Body of pancreas (tissue), 4 donors: ENCODE measurements around the gene NHERF2. TPM values are rescaled to one million over a fixed set of nuclear protein-coding genes. Genes with fewer than 3 reads are reported as not detected.

ENCODE experiments used
- ATAC-seq: fragments of 150-250 bp; one replicate; pipeline ENCODE4 v1.9.1; 2016
- DNase-seq, 4 donors: peaks; one replicate each; pipeline ENCODE4 v3.0.0-alpha.2; 2019
- H3K27ac ChIP-seq, 4 donors: fragments of 200-600 bp; sonication (generic); 1 replicate in 3 of 4; 2 replicates in 1 of 4; pipeline versions ENCODE4 v1.5.1 to v1.6.1; 2016 to 2019; ENCODE audit warnings: mild to moderate bottlenecking in 1 of 4, mixed read lengths in 1 of 4, moderate library complexity in 1 of 4
- H3K27me3 ChIP-seq, 2 donors: fragments of 200-600 bp; sonication (generic); one replicate each; pipeline ENCODE4 v1.6.0; 2016; ENCODE audit warnings: mild to moderate bottlenecking in 1 of 2
- H3K36me3 ChIP-seq, 2 donors: fragments of 200-600 bp; sonication (generic); replicated peaks in 1 of 2; 2 replicates each; pipeline ENCODE4 v1.5.1; 2016; ENCODE audit warnings: low read depth in 2 of 2; ENCODE audit not compliant: insufficient read depth in 1 of 2
- H3K4me1 ChIP-seq: fragments of 200-600 bp; sonication (generic); one replicate; pipeline ENCODE4 v1.6.0; 2016
- H3K4me3 ChIP-seq, 2 donors: fragments of 200-600 bp; sonication (generic); 1 replicate in 1 of 2; 2 replicates in 1 of 2; pipeline ENCODE4 v1.5.1; 2016 to 2019
- H3K9me3 ChIP-seq, 3 donors: fragments of 200-600 bp; sonication (generic); 1 replicate in 2 of 3; 2 replicates in 1 of 3; pipeline ENCODE4 v1.5.1; 2016
- POLR2A ChIP-seq, 3 donors: fragments of 450-650 bp; IDR thresholded peaks; one replicate each; pipeline ENCODE4 v1.6.1; 2016; ENCODE audit warnings: antibody characterized with exemption in 3 of 3, mild to moderate bottlenecking in 2 of 3
- WGBS, 2 donors: methylation state at CpG; one replicate each; pipeline ENCODE4 v1.1.5; 2017; 5-methylcytosine and 5-hydroxymethylcytosine counted together
- intact Hi-C: fragments of 100-400 bp; cut with DNase I; formaldehyde crosslinking; loops from one replicate; pipeline ENCODE4 v1.15.1; 2023
- total RNA-seq, 2 donors: library from RNA; depleted of rRNA; stranded (reverse); fragments of >200 nt; gene quantifications; one replicate each; pipeline ENCODE4 v1.1.0, GENCODE V29; 2016
- TF ChIP-seq, protein P1 (sequence below), 7 experiments: fragments of 450-650 bp in 4 of 7; fragments of 200-600 bp in 3 of 7; sonication (generic) in 3 of 7; IDR thresholded peaks; one replicate each; pipeline ENCODE4 v1.5.1; 2016 to 2019; ENCODE audit warnings: antibody characterized with exemption in 7 of 7

The NHERF2 gene
- total RNA-seq, 2 donors from 2014 or later: 32.7 to 87.3 TPM

GRCh38 chr16:1998852-1999801, 27.6 kb upstream of the NHERF2 start:
- no peak for TF ChIP-seq POLR2A (IDR thresholded peaks at IDR 0.05)
- TF ChIP-seq, protein P1, sequence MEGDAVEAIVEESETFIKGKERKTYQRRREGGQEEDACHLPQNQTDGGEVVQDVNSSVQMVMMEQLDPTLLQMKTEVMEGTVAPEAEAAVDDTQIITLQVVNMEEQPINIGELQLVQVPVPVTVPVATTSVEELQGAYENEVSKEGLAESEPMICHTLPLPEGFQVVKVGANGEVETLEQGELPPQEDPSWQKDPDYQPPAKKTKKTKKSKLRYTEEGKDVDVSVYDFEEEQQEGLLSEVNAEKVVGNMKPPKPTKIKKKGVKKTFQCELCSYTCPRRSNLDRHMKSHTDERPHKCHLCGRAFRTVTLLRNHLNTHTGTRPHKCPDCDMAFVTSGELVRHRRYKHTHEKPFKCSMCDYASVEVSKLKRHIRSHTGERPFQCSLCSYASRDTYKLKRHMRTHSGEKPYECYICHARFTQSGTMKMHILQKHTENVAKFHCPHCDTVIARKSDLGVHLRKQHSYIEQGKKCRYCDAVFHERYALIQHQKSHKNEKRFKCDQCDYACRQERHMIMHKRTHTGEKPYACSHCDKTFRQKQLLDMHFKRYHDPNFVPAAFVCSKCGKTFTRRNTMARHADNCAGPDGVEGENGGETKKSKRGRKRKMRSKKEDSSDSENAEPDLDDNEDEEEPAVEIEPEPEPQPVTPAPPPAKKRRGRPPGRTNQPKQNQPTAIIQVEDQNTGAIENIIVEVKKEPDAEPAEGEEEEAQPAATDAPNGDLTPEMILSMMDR (IDR thresholded peaks at IDR 0.05): no peak
- intact Hi-C loops: no loop called here
- peaks cover 10% of the 10 kb centered on the region for H3K4me1 ChIP-seq
- ATAC-seq (no peak), DNase-seq (no peak)
- 87 to 100% methylated on average over 4 to 27 of the region's 39 CpGs for WGBS, 2 donors
- peaks cover 33% of the 10 kb centered on the region in 2 donors for H3K36me3 ChIP-seq
- H3K9me3 ChIP-seq: no peaks in the 10 kb centered on the region
- no peaks in the 10 kb centered on the region for H3K27me3 ChIP-seq
- no peak overlapping the region for H3K27ac ChIP-seq
- H3K4me3 ChIP-seq: no peak overlapping the region

DNA sequence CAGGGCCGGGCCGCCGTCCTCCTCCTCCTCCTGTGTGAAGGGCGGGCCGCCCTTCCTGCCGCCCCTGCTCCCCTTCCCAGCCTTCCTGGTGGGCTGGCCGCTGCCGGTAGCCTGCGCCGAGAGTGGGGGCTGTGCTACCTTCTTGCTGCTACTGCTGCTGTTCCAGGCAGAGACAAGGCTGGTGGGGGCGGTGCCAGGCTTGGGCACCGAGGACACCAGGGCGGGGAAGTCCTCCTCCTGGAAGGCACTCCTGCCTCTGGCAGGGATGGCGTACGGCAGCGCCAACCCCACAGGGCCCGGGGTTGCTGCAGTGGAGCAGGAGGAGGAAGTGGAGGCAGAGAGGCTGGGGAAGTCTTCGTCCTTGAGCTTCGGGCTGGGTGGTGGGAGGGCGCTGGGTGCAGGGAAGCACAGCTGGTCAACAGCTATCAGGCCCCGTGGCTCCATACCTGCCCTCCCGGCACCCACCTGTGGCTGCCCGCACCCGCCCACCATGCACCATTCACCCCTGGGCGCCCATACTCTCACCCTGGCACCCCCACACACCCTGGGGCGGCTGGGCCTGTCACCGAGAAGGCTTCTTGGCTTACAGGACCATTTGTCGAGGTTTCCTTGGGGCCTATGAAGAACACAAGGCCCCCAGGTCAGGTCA, 26.7 kb upstream of the NHERF2 start:
- WGBS, 2 donors: 86 to 89% methylated on average over 20 to 22 of the region's 28 CpGs
- H3K4me1 ChIP-seq: peaks cover 19% of the 10 kb centered on the region
- no peak overlapping the region for H3K4me3 ChIP-seq
- DNase-seq (no peak), ATAC-seq (no peak)
- H3K27ac ChIP-seq: no peak overlapping the region
- TF ChIP-seq POLR2A (IDR thresholded peaks at IDR 0.05): no peak
- TF ChIP-seq, protein P1 (IDR thresholded peaks at IDR 0.05): no peak
- no peaks in the 10 kb centered on the region for H3K9me3 ChIP-seq
- intact Hi-C loops: no loop called here
- no peaks in the 10 kb centered on the region for H3K27me3 ChIP-seq
- peaks cover 33% of the 10 kb centered on the region in 2 donors for H3K36me3 ChIP-seq

GRCh38 chr16:2001035-2001434, 25.7 kb upstream of the NHERF2 start:
- Histone ChIP-seq H3K36me3 (peaks cover 33% of the 10 kb centered on the region in 2 donors), H3K27me3 (no peaks in the 10 kb centered on the region)

DNA sequence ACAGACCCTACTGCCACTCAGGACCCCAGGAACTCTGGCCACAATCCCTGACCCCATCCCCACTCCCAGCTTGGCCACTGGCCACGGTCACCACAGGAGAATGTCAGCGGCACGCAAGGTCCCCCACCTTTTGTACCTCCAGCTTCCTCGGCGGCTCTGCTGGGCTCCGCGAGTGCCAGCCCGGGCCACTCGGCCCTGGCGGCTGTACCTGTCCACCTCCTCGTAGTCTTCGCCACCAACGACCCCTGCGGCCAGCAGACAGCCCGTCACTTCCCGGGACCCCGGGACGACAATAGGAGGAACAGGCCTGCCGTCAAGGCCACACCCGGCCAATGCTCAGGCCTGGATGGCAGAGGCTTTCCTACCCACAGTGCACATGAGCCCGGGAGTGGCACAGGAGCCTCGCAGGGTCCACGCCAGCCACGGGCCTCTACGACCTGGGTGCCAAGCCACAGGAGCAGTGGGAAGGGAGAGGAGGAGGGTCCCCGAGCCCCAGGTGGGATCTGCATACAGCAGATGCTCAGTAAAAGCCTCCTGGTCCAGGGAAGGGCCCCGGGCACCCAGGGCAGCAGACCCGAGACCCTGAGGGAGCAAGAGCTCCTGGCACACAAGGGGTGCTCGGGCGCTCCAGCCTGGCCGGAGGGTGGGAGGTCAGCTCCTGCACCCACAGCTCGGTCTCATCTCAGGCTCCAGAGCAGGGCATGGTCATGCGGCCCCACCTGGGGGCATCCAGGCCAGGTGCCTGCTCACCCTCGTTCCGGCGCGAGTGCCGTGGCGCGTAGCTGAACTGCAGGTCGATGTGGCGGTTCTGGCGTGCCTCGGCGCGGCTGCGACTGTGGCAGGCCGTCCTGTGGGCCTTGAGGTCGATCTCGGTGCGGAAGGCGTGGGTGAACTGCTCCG, 25.0 kb upstream of the NHERF2 start:
- Histone ChIP-seq H3K36me3 (peaks cover 33% of the 10 kb centered on the region in 2 donors), H3K4me1 (peaks cover 36% of the 10 kb centered on the region), H3K27me3 (no peaks in the 10 kb centered on the region), H3K9me3 (no peaks in the 10 kb centered on the region), H3K27ac (no peak overlapping the region), H3K4me3 (no peak overlapping the region)
- WGBS, 2 donors: 91 to 94% methylated on average over 31 to 51 of the region's 53 CpGs
- no peak for TF ChIP-seq POLR2A (IDR thresholded peaks at IDR 0.05)
- TF ChIP-seq, protein P1 (IDR thresholded peaks at IDR 0.05): no peak
- no peak for DNase-seq
- intact Hi-C loops: no loop called here
- ATAC-seq: no peak

More at GRCh38 chr16:2001035-2001434, 25.7 kb upstream of the NHERF2 start:
- no peak for ATAC-seq
- no peak overlapping the region for H3K27ac ChIP-seq
- intact Hi-C loops: no loop called here
- H3K4me1 ChIP-seq: peaks cover 29% of the 10 kb centered on the region
- no peaks in the 10 kb centered on the region for H3K9me3 ChIP-seq
- 94 to 96% methylated on average over 11 to 19 of the region's 19 CpGs for WGBS, 2 donors
- no peak for DNase-seq
- TF ChIP-seq, protein P1 (IDR thresholded peaks at IDR 0.05): no peak
- no peak for TF ChIP-seq POLR2A (IDR thresholded peaks at IDR 0.05)
- H3K4me3 ChIP-seq: no peak overlapping the region
